Stimulated activated CD4-positive, alpha-beta T cell treated with anti-CD3 and anti-CD28 coated beads, Interleukin-15, amount 100 ng/mL, for 48 hours (primary cell): Measurements from ENCODE around the gene ITGA11.

Source experiments
- DNase-seq, 2 donors: peaks; one replicate each; pipeline ENCODE4 v3.0.0-alpha.2; 2020; ENCODE audit warnings: low read depth in 2 of 2

ITGA11 gene

DNA sequence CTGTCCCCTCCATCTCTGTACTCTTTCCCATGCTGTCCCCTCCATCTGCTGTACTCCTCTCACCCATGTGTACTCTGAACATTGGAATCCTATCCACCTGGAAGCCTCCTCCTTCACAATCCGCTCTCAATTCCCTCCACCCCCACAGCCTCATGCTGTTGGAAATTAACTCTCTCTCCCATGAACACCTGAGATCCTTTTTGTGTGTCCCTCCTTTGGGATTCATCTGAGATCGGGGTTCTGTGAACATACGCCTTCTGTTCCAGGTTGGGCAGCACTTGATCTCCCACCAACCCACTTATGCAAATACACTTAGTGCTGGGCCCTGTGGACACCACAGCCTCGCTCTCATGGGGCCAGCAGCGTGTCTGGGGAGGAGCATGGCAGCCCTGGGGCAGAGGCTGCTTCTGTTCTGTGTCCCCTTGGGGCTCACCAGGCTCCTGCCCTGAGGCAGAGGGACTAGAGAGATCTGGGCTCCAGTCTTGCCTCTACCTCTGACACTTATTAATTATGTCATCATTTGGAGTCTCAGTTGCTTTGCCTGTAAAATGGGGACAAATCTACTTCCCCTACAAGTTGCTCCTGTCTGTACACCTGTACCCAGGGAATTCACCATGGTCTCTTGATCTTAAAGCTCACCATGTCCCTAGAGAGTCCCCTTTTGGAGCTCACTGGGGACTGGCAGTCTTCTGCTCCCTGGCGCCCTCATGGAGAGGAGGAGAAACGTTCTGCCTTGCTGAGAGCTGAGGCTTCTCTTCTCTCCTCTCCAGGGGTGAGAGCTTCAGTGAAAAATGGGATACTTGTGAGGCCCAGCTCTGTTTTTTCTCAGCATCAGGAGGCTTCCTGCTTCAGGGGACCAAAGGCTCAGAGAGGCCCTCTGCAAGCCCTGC, 42.7 kb downstream of the ITGA11 start:
- no peak for DNase-seq

DNA sequence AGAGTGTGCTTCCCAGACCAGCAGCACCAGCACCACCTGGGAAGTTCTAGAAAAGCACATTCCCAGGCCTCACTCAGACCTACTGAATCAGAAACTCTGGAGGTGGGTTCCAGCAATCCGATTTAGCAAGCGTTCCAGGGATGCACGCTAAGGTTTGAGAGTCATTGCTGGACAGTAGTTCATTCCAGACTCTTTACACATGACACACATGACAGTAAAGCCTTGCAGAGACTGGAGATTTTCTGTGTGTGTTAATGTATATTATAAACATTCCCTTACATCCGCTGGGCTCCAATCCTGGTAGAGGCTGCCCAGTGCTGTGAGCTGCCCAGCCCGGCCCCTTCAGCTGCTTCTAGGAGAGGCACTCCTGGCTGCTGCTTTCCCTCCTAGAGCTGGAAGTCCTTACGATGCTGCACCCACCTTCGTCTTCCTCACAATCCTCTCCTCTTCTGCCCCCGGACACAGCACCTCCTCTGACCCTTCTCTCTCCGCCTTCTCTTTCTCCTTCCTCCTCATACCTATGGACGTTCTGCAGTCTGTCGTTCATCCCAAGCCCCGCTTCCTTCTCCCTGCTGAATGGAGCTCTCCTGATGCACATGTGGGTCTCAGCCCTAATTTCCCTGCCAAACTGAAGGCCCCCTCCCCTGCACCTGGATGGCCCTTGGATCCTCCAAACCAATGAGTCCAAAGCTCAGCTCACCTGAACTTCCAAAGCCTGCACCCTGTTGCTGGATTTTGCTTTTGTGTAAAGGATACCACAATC, 44.4 kb downstream of the ITGA11 start:
- DNase-seq = no peak

DNA sequence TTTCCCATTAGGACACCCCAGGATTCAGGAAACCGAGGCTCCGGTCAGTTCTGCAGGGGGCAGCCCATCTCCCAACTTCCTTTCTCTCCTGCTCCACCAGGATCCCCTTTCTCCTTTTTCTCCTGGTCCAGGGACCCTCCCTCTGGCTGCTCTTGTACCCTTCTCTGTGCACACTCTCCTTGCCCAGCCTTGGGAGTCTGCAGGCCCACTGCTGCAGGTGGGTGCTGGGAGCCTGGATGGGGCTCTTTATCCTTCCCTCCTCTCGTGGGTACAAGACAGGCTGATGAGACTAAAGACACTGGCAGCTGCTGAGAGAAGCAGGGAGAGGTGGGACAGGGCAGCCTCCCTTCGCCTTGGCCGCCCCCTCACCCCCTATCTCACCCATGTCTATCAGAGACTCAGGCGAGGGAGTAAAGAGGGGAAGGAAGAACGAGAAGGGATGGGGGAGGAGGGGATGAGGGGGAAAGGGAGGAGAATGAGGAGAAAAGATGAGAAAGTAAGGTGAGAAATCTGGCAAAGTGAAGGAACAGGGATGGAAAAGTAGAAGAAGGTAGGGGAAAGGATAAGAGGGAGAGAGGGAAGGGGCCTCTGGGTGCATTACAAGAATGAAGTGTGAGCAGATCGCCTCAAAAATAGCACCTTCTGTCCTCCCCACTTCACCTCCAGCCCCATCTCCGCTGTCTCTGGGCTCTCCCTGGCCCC, 45.2 kb downstream of the ITGA11 start:
- no peak for DNase-seq

DNA sequence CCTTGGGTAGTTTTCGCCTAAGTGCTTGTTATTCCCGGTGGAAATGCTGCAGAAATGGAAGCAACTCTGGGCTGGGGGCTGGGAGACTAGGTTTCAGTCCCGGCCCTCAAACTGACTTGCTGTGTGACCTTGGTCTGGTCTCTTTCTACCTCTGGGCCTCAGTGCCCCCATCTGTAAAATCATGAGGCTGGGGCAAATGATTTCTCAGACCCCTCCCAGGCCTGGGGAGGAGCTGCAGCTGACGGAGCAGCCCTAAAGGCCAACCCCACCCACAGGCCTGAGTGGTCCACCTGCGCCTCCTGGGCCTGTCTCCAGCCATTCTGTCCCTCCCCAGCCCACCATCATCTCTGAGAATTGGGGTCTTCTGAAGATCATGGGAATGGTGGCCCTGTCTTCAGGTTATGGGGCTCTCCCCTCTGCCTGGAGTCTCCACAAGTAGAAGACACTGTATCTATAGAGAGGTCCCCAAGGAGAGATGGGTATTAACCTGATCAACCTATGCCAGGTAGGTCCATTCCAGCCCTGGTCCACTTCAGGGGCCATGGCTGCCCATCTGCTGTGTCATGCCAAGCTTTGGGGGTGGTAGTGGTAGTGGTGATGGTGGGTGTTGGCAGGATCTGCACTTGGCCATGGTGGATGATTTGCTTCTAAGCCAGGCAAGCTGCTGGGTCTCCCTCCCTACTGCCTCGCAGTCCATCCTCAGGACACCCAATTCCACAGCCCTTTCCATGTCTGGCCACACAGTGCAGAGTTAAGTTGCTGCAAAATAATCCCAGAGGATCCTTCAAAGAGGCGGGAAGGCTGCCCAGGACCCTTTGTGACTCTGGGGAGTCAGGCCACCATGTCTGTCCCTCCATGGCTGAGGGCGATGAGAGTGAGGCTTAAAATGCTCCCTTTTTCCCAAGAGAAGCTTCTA, 46.0 kb downstream of the ITGA11 start:
- no peak for DNase-seq

DNA sequence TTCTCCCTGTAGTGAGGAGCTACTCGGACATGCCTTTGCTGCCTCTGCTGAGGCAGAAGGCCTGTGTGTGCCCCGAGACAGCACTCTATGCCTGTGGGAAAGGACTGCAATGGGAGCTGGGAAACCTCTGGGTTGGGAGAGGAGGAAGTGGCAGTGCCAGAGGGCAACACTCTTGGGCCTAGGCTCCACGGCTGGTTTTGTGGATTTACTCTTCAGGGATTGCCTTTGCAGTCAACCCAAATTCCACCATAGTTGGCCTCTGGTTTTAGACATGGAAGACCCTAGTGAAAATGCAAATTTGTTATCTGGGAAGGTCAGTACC, 46.8 kb downstream of the ITGA11 start:
- no peak for DNase-seq

DNA sequence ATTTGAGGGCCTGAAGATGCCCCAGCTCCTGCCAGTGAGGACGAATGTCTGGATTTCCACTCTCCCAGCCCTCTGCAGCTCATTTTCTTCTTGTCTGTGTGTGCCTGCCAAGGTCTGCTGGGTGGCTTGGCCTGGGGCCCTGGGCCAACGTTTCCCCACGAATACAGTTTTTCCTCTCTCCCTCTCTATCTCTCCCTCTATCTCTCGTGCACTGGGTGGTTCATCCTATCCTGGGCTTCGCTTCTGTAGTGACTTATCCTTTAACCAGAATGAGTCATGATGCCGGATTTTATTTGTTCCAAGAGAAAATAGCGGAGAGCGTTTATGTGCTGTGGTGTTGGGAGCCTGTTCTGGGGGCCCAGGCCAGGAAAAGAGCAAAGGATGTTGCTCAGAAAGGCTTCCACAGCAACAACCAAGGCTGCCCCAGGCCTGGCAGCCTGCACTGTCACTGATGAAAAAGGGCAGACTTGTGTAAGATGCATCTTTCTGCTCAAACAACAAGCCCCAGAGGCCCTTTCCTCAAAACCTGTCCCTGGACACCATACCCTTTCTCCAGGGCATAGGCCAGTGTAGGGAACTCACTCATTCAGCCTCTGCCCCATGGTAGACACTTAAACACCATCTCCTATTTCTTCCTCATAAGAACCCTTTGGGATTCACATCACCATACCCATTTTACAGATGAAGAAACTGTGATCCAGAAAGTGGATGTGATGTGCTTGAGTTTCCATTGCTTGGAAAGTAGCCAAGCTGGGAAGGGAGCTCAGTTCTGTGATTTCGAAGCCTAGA, 47.3 kb downstream of the ITGA11 start:
- no peak for DNase-seq

DNA sequence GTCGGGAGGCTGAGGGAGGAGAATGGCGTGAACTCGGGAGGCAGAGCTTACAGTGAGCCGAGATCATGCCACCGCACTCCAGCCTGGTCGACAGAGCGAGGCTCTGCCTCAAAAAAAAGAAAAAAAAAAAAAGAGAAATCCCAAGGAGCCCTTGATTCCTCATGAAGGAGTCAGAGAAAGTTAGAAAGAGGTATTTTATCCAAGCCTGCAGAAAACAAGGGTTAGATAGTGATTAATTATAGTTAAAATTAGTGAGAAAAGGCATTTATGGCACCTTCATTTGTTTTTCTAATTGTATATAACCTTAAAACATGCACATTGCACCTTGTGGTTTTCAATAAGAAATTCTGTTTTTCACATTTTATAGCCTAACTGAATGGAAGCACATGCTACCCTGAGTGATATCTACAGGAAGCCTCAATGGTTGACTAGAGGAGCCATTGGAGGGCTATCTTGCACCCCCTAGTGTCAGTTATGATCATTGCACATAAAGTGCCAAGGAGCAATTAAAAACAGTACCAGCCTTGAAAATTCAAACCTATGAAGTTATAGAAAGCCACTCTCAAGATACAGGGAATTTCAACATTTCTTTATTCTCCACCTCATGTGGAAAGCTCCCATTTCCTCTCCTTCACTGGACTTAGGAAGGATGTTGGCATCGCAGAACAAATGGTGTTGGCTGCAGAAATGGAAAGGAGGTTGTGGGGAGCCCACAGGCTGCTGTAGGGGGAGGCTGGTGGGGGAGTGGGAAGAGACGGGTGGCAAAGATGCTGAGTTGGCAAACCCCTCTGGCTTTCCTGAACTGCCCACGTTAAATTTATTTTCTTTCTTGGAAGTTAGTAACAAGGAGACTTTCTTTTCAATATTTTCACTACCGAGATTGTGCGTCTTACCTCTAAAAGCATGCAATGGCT, 48.5 kb downstream of the ITGA11 start:
- DNase-seq = peak; percentile 11 to 29

DNA sequence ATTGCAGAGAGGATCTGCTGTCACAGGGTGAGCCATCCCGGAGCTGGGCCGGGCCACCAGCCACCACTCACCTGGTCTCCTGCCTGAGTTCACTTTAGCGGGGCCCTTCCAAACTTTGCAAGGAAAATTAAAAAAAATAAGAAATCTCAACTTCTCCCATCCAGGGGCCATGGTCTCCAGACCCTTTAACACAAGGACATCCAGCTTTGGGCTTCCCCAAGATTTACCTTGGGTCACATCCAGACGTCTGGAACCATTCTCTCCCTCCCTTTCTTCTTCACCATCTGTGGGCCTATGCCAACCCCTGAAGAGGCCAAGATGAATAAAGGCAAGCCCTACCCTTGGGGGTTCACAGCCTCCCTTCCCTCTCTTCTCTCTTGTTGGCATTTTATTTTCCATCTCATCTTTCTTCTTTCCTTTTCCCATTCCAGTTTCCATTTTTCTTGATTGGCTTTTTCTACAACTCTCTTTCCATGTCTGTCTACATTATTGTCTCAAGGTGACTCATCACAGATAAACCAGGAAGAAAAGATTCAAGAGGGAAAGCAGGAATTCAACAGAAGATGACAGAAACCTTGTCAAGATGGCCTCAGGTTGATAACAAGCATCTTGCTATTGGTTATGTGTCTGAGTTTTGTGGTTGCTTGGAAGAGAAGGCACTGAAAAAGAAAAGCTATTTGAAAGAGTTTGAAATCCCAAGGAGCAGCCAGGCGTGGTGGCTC, 49.5 kb downstream of the ITGA11 start:
- no peak for DNase-seq

DNA sequence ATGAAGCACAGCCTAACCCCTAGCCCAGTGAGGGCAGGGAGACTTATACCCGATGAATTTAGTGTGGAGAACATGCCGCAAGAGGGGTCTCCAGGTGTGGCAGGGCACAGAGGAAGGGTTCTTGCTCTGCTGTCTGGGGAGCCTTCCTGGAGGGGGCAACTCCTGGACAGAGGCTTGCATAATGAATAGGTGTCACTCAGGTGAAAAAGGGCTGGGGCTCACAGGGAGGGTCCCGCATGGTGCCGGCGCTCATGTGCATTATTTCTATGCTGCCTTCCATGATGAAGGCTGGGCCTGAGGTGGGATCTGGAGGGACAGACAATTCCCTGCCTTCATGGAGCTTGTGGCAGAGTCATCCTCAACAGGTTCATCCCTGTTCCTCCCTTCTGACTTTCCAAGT, 51.5 kb downstream of the ITGA11 start:
- no peak for DNase-seq

DNA sequence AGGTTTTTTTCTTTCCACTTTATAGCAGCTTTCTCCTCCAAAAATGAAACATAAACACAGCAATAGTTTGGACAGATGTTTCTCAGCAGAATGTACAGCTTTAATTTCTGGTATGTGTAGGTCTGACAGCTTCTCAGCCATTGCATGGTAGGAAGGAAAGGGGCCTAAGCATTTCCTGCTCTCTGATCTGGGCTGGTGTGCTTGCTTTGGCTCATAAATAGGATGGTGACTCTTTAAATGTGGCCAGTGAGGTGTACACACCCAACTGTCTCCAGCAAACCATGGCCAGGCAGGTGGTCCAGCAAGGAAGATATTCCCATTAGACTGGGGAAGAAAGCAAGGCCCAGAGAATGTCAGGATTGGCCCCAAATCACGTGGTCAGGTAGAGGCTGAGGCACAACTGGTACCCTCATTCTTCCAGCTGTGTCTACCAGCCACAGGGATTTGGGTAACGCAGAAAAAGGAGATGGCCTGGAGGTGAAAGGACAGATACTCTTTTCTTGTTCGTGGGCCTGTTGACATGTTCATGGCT, 52.1 kb downstream of the ITGA11 start:
- DNase-seq = no peak

DNA sequence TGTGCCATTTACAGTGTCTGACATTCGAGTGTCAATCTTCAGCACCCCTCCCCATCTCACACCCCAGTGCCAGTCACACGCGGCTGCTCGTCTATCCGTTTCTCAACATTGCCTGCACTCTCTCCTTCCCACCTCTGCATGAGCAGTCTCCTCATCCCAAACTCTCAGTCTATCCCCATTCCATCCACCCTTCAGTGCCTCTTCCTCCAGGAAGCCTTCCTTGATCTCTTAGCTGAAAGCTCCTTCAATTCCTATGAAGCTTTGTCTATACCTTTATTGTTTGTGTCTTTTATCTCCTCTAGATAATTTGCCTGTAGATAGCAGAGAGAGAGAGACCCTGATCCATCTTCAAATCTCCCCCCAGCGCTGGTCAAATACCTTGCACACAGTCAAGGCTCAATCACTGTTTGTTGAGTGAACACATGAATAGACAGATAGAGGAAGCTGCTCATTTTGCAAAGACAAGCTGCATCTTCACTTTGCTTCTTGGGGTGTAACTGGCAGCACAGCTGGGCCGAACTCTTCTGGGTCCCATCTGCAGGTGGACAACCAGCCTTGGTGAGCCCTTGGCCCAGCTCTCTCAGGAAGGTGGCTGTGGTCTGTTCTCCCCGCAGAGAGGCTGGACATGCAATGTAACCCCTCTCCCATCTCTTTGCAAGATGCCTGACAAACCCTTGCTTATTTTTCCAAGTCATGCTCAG, 52.8 kb downstream of the ITGA11 start:
- DNase-seq = no peak

DNA sequence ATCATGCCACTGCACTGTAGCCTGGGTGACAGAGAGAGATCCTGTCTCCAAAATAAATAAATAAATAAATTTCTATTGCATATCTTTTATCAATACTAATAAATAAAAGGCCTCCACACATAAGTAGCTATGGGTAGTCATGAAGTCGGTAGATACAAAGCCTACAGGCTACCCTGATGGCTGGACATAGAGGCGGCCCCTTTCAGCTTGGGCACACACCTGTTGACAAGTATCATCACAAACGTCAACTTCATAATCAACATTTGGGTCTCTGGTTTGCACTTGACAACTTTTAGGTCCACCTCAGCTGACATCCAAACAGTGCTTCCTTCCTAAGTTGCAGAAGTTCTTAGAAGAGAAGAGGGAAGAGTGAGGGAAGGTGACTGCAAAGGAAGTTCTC, 53.4 kb downstream of the ITGA11 start:
- DNase-seq = no peak

DNA sequence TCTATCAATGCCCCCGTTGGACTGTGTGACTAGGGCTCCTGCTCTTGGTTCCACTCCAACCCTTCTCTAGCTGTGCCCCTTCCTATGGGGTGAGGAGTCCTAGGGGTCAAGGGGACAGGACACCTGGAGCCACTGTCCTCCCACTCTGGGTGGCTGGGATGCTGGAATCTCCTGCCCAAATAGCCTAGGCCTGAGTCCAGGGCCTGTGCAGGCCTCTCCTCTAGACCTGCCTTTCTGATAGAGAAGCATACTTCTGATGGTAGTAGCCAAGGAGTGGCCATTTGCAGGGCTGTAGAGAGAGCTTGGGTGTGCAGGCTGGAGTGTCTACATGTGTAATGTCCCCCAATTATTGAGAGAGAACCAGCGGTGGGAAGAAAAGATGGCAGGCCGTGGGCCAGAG, 54.2 kb downstream of the ITGA11 start:
- no peak for DNase-seq

DNA sequence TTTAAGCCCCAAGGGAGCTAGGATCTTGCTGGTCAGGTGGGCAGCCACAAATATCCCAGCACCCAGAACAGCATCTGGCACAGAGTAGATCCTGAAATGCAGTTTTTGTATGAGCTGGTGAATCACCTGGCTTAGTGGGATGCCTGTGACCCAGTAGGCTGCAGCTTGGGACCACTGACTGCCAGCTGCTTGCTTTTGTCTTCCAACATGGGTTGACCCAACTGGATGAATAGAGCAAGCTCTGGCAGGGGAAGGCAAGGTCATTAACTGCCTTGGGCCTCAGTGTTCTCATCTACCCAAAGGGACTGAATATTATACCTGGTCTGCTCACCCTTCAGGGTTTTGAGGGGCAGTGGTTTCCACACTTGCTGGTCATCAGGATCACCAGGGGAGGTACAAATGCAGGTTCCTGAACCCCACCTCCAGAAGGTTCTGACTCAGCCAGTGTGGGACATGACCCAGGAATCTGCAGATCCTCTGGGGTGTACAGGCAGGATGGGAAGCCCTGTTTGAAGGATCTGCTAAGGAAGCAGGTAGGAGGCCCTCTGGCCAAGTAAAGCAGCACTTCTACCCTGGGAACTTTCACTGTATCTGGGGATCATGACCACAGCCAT, 55.4 kb downstream of the ITGA11 start:
- DNase-seq = no peak

DNA sequence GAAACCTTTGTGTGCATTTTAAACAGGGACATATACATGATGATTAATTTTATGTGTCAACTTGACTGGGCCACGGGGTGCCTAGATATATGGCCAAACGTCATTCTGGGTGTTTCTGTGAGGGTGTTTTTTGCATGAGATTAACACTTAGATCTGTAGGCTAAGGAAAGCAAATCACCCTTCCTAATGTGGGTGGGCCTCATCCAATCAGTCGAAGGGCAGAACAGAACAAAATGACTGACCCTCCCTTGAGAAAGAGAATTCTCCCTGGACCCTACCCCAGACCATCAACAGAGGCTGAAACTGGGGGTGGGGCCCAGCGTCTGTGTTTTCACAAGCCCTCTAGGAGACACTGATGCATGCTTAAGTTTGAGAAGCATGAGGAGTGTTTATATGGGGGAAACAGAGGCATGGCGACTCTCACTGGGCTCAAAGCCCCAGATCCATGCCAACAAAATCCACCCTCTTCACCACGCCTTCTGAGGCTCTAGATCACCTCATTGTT, 56.2 kb downstream of the ITGA11 start:
- DNase-seq = no peak

DNA sequence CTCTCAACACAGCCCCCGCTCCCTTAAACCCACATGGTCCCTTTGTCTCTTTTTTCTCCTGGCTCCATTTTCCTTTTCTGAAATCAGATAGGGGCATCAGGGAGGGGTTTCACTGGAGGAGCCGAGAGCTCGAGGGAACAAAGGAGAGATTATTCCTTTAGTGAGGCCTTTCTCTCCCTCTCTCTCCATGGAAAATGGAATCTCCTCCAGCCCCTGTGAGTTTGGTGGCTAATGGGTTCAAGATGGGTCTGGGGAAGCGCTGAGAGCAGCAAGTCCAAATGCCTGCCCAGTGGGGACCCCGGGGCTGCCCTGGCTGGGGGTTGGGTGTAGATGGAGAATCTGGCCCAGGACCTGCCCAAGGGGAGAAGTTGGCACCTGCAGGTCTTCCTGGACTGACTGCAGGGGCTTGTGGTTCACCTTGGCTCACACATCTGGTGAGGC, 56.8 kb downstream of the ITGA11 start:
- no peak for DNase-seq

DNA sequence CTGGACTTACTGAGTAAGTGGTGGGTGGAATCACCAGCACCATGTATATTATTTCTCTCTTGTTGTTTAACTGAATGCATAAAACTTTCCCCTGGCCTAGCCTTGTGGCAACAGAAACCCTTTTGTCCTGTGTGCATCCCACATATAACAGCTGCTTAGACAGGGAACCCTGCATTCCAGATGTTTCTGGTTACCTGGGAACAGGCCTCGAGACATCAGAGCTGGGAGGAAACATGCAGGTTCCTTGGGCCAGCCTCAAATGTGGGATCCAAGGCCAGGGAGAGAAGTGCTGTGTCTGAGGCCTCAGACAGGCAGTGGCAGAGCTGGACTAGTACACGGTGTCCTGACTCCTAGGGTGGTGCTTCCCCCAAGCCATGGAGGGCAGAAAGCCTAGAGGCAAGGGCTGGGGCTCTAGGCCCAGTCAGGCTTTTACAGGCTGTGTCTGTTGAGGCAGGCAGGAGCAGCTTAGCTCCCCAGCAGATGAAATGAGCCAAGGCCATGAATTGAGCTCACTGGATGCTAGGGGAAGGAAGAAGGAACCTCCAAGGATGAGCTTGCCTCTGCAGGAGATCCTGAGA, 57.7 kb downstream of the ITGA11 start:
- no peak for DNase-seq
